ENCODE measurements around the gene MSI1. TPM values are rescaled to one million over a fixed set of nuclear protein-coding genes. Genes with fewer than 3 reads are reported as not detected.

The MSI1 gene
- total and polyA plus RNA-seq, 2 of the 13 experiments (the other 11 are each of a cell fraction or from before 2014, with no cell fraction given): 0.09 to 0.46 TPM

DNA sequence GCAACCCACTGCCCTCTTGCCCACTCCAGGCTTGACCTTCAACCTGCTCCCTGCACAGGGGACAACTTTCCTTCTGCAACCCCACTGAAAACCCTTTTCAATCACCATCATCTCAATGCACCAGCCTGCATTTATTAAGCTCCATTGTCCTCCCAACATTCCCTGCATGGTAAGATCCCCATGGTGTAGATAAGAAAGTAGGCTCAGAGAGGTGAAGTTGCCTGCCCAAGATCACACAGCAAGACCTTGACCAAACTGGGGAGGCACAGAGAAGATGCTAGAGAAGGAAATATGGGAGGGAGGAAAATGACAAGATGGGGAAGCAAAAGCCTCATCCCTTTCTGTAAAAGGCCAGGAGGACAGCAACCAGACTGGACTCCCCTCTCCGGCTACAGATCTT is 9.8 kb downstream of the MSI1 start:
- ChIA-PET CTCF (ENCODE audit: low intra/inter-chr PET ratio, low total read pairs) (interaction anchor here (5.1 kb wide), 1 partner anchor 71 kb away, joined by 48 read pairs; no protein-coding TSS in a partner anchor), POLR2A (no interaction called here)
- Histone ChIP-seq H3K9me3 (ENCODE audit: low read length) (no peaks in the 10 kb centered on the region), H4K20me1 (ENCODE audit: insufficient read depth, low read length) (no peaks in the 10 kb centered on the region), H3K27me3 (ENCODE audit: control insufficient read depth in 1 of 2, insufficient read depth in 2 of 2, low read length in 2 of 2) (no peaks in the 10 kb centered on the region; a peak in 1 of 5 replicates), H3K36me3 (replicated peaks in 1 of 2; ENCODE audit: control insufficient read depth in 1 of 2, insufficient read depth in 2 of 2, low read length in 2 of 2) (no peaks in the 10 kb centered on the region), H3K4me1 (ENCODE audit: insufficient read depth, low read length) (no peaks in the 10 kb centered on the region; the same call in 1 of the 2 replicates), H2AFZ (ENCODE audit: low read length) (no peak overlapping the region), H3K9ac (ENCODE audit: insufficient read depth, low read depth, low read length) (no peak overlapping the region), H3K79me2 (ENCODE audit: insufficient read depth, low read length) (no peaks in the 10 kb centered on the region), H3K4me2 (ENCODE audit: low read depth, low read length) (no peak overlapping the region), H3K4me3 (replicated peaks in 1 of 3; ENCODE audit: insufficient read depth in 1 of 3, low read depth in 2 of 3, low read length in 3 of 3) (no peak overlapping the region), H3K27ac (ENCODE audit: extremely low read length, insufficient read depth, low read length) (no peak overlapping the region)
- no peak for TF ChIP-seq SMC3 (IDR thresholded peaks at IDR 0.05; ENCODE audit: low read length)
- peak; percentile 60; the same call in 1 of the 2 replicates for TF ChIP-seq ZNF768 (CRISPR knock-in tag; IDR thresholded peaks at IDR 0.05)
- DNase-seq (ENCODE audit: low spot score): no peak
- intact Hi-C loops (cut with micrococcal nuclease; ENCODE audit: unreplicated experiment): no loop called here
- in situ Hi-C loops (cut with HindIII; ENCODE audit: extremely low pct_ligation_motif_present, low pct_unique_long_range_greater_than_20kb): loop anchor here (5.0 kb wide), 1 partner anchor 73 kb away; no protein-coding TSS in a partner anchor
- WGBS (ENCODE audit: low lambda C conversion rate): 83% methylated on average over 1 of the region's 1 CpG
- no TSS peak for BruUV-seq (replicated peaks)
- FAIRE-seq: no peak
- no peak for ATAC-seq

DNA sequence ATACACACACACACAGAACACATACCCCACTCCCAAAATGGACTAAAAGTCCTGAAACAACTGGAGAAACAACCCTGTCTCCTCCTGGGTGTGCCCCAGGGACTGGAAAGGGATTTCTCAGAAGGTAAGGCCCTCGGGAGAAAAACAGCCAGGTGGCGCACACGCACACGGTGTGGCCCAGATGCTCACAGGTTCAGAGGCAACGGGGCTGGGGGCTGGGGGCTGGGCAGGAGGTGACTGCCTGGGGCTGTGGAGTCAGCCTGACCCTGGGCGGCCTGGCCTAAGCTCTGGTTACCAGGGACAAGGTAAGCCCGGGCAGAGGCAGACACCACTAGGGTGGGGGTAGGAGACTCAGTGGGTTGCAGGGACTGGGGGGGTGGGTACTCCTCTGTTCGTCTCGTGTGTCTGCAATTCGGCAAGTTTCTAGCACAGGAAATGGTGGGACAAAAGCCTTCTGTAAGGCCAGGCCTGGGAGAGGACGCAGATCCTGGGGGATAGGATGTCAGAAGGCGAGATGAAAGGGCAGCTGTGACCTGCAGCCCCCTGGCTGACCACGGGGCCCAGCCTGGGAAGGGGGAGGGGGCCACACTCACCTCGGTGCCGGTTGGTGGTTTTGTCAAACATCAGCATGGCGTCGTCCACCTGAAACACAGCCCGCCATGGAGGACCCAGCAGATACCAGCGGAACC is 10.4 kb downstream of the MSI1 start:
- Histone ChIP-seq H3K4me1 (ENCODE audit: insufficient read depth, low read length) (no peaks in the 10 kb centered on the region), H3K27me3 (ENCODE audit: control insufficient read depth in 1 of 2, insufficient read depth in 2 of 2, low read length in 2 of 2) (no peaks in the 10 kb centered on the region; a peak in 1 of 5 replicates), H3K9me3 (ENCODE audit: low read length) (no peaks in the 10 kb centered on the region), H3K4me3 (replicated peaks in 1 of 3; ENCODE audit: insufficient read depth in 1 of 3, low read depth in 2 of 3, low read length in 3 of 3) (no peak overlapping the region), H3K4me2 (ENCODE audit: low read depth, low read length) (no peak overlapping the region), H2AFZ (ENCODE audit: low read length) (no peak overlapping the region), H4K20me1 (ENCODE audit: insufficient read depth, low read length) (no peaks in the 10 kb centered on the region), H3K27ac (ENCODE audit: extremely low read length, insufficient read depth, low read length) (no peak overlapping the region), H3K9ac (ENCODE audit: insufficient read depth, low read depth, low read length) (no peak overlapping the region), H3K36me3 (replicated peaks in 1 of 2; ENCODE audit: control insufficient read depth in 1 of 2, insufficient read depth in 2 of 2, low read length in 2 of 2) (no peaks in the 10 kb centered on the region), H3K79me2 (ENCODE audit: insufficient read depth, low read length) (no peaks in the 10 kb centered on the region)
- CTCF ChIA-PET (ENCODE audit: low intra/inter-chr PET ratio, low total read pairs): interaction anchor here (5.1 kb wide), 1 partner anchor 72 kb away, joined by 48 read pairs; no protein-coding TSS in a partner anchor
- BruUV-seq (replicated peaks): no TSS peak
- intact Hi-C loops (cut with micrococcal nuclease; ENCODE audit: unreplicated experiment): no loop called here
- in situ Hi-C loops (cut with HindIII; ENCODE audit: extremely low pct_ligation_motif_present, low pct_unique_long_range_greater_than_20kb): loop anchor here (5.0 kb wide), 1 partner anchor 74 kb away; no protein-coding TSS in a partner anchor
- POLR2A ChIA-PET: no interaction called here
- WGBS (ENCODE audit: low lambda C conversion rate): 45% methylated on average over 13 of the region's 19 CpGs
- peak; percentile 49 for TF ChIP-seq STAG1 (CRISPR knock-in tag; IDR thresholded peaks at IDR 0.05)
- TF ChIP-seq, protein P1, sequence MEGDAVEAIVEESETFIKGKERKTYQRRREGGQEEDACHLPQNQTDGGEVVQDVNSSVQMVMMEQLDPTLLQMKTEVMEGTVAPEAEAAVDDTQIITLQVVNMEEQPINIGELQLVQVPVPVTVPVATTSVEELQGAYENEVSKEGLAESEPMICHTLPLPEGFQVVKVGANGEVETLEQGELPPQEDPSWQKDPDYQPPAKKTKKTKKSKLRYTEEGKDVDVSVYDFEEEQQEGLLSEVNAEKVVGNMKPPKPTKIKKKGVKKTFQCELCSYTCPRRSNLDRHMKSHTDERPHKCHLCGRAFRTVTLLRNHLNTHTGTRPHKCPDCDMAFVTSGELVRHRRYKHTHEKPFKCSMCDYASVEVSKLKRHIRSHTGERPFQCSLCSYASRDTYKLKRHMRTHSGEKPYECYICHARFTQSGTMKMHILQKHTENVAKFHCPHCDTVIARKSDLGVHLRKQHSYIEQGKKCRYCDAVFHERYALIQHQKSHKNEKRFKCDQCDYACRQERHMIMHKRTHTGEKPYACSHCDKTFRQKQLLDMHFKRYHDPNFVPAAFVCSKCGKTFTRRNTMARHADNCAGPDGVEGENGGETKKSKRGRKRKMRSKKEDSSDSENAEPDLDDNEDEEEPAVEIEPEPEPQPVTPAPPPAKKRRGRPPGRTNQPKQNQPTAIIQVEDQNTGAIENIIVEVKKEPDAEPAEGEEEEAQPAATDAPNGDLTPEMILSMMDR (CRISPR knock-in tag; IDR thresholded peaks at IDR 0.05): peak; percentile 63
- no peak for TF ChIP-seq GTF2F1 (IDR thresholded peaks at IDR 0.05; ENCODE audit: low read length)
- no peak for TF ChIP-seq ZNF274 (CRISPR knock-in tag; IDR thresholded peaks at IDR 0.05)
- no peak for TF ChIP-seq NCOA5 (CRISPR knock-in tag; IDR thresholded peaks at IDR 0.05)
- FAIRE-seq (no peak), ATAC-seq (no peak; the same call in 2 of the 3 replicates), DNase-seq (ENCODE audit: low spot score) (no peak)
